GM12874 (cell line): ENCODE measurements around the gene LENG1.

ENCODE experiments used
- TF ChIP-seq, protein P1 (sequence below): IDR thresholded peaks from 2 replicates; pipeline ENCODE4 v1.5.1; 2011; ENCODE audit warnings: low read depth, mild to moderate bottlenecking, control low read depth, low read length, moderate library complexity; ENCODE audit not compliant: insufficient read depth

The LENG1 gene

DNA sequence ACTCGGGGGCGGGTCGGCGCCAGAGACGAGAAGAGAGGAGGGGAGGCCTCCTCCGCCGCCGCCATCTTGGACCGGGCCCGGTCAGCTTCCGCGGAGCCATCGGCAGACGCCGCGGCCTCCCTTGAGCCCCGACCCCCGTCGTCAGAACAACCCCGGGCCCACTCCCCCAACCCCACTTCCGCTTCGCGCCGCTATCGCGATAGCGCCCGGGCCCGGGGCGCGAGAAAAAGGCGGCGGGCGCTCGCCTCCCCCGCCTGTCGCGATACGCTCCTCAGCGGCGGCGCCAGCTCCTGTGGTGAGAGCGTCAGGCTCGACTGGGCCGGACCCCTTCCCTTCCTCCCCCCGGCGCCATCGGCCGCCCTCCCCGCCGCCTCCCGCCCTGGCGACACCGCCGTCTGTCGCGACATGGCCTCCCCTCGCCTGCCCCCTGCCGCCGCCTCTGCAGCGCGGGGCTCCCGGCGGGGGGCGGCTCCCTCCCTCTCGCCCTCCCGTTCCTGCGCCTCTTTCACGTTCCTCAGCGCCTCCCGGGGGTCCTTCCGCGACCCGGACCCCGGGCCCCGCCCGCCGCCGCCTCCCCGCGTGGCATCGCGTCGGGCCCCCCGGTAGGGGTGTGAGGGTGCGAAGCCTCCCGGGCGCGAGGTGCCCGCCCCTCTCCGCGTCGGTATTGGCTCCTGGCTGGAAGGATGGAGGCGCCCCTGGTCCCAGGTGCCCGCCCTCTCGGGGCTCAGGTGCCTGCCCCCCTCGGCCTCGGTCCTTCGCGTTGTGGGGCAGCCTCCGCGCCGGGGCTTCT, 21.6 kb downstream of the LENG1 start, which contains the start of gene CNOT3:
CNOT3 (plus strand) TSS at position 64 of the 790 bp plus-strand sequence. CDS start 5,217 bp downstream, outside the sequence.
- TF ChIP-seq, protein P1, sequence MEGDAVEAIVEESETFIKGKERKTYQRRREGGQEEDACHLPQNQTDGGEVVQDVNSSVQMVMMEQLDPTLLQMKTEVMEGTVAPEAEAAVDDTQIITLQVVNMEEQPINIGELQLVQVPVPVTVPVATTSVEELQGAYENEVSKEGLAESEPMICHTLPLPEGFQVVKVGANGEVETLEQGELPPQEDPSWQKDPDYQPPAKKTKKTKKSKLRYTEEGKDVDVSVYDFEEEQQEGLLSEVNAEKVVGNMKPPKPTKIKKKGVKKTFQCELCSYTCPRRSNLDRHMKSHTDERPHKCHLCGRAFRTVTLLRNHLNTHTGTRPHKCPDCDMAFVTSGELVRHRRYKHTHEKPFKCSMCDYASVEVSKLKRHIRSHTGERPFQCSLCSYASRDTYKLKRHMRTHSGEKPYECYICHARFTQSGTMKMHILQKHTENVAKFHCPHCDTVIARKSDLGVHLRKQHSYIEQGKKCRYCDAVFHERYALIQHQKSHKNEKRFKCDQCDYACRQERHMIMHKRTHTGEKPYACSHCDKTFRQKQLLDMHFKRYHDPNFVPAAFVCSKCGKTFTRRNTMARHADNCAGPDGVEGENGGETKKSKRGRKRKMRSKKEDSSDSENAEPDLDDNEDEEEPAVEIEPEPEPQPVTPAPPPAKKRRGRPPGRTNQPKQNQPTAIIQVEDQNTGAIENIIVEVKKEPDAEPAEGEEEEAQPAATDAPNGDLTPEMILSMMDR = no peak

DNA sequence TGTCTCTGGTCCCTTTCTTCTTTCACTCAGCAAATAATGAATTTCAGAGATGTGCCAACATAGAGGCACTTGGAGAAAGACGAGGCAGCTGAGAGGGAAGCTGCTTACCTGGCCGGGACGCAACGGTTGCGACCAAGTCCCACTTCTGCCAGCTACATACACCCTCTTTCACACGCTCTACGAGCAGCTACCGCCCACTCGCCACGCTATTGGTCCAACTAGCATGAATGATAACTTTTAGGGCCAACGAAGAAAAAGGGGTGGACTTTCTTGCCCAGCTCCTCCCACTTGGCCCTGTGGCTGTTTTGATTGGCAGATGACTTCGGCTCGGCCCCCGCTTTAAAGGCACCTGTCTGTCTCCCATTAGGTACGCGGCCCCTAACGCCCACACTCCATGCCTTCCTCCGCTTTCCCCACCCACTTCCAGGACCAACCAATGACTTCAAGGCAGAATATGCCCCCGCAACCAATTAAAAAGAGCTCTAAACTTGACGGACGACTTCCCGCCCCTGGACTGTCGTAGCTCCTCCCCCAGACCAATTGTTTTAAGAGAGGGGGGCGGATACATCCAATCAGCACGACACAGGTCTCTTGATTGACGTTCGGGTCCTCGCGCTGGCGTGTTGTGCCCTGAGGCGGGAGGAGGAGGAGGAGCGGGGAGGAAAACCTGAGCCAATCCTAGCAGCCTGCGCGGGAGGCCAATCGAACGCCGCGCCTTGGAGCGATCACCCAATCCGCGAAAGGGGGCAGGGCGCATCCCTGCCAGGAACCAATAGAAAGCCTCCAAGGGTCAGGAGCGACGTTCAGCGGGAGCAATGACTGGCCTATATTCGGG, 22.4 kb downstream of the LENG1 start:
- TF ChIP-seq, protein P1 = no peak

DNA sequence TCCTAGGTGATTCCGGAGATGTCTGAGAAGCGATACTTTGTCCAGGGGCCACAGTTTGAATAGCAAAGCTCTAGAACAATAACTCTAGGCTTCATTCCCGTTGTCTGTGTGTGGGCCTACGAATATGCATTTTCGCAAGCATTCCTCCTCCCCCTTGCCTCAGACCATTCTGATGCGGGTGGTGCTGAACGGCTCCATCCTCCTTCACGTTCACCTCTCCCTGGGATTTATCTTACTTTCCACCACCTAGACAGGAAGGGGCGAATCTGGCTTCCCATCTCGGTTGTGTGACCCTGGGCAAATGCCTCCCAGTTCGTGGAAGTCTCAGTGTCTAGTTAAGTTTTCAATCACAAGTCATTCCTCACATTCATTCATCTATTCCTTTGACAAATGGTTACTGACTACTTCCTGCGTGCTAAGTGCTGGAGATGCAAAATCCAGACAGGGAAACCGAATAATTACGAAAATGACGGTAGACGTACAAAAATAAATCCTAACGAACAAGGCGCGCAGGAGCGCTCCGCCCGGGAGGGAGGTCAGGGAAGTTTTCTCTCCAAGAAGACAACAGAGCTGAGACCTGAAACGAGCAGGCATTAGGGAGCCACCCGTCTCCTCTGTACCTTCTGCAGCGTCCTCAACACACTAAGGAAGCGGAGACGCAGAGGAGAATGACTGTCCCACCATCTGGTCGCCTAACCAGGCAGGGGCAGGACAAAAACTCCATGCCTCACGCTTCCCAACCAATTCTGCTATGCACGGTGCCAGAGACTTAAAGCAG, 23.2 kb downstream of the LENG1 start:
- TF ChIP-seq, protein P1 = no peak

DNA sequence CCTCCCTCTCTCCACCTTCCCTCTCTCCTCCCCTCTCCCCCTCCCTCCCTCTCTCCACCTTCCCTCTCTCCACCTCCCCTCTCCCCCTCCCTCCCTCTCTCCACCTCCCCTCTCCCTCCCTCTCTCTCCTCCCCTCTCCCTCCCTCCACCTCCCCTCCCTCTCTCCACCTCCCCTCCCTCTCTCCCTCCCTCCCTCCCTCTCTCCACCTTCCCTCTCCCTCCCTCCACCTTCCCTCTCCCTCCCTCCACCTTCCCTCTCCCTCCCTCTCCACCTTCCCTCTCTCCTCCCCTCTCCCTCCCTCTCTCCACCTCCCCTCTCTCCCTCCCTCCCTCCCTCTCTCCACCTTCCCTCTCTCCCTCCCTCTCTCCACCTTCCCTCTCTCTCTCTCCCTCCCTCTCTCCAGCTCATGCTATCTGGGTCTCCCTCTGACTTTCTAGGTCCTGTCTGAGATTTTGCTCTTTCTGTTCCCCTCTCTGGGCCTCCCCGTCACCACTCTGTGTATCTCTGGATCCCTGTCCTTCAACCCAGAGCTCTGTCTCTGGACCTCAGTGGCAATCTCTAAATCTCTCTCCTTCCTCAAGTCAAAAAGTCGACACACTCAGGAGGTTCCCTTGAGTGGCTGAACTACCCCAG, 25.4 kb downstream of the LENG1 start:
- TF ChIP-seq, protein P1 = no peak

DNA sequence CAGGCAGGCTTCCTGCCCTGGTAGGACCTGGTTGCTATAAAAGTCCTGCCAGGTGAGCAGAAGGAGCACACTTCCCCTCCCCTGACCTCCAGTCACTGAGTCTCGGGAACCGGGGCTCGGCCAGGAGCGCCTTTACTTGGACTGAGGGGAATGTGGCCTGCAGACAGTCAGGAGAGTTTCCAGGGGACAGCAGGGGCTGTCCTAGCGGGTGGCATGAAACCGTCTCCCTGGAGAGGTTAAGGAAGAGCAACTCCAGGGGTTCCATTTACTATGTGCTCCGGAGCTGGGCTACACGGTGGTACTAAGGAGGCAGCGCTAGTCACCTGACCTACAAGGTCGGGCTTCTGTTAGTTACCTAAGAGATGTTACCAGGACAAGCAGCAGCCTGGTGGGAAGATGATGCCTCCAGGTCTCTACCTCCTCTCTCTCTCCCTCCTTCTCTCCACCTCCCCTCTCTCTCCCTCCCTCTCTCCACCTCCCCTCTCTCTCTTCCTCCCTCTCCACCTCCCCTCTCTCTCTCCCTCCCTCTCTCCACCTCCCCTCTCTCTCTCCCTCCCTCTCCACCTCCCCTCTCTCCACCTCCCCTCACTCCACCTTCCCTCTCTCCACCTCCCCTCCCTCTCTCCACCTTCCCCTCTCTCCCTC, 26.1 kb downstream of the LENG1 start:
- TF ChIP-seq, protein P1 = no peak

DNA sequence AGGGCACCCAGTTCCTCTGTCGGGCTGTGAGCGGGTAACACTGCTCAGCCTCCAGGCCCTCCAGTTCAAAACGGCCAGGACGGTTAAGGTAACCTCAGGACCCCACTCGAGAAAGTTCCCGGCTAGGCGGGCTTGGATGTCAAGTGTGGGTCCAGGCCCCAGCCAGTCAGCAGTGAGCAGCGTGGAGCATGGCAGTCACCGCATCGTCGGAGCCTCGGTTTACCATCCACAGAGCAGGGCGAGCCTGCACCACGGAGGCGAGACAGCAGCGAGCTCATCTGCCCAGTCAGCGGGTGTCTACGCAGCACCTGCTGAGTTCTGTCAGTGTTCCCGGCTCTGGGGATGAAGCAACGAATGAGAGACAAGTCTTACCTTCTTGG, 29.9 kb downstream of the LENG1 start:
- TF ChIP-seq, protein P1 = no peak
